Upper lobe of right lung (tissue), 1 donor: ENCODE measurements around the gene HP1BP3. TPM values are rescaled to one million over a fixed set of nuclear protein-coding genes. Genes with fewer than 3 reads are reported as not detected.

Source experiments
- ATAC-seq: fragments of 200-7000 bp; cut with Tn5 transposase; one replicate; pipeline ENCODE4 v1.9.1; 2020; ENCODE audit warnings: mild to moderate bottlenecking, moderate library complexity
- DNase-seq: peaks from one replicate; pipeline ENCODE4 v3.0.0-alpha.2; 2020
- H3K27ac ChIP-seq: fragments of 200-600 bp; one replicate; pipeline ENCODE4 v1.8.0; 2022
- H3K27me3 ChIP-seq: fragments of 200-600 bp; one replicate; pipeline ENCODE4 v1.8.0; 2022; ENCODE audit warnings: mild to moderate bottlenecking
- H3K36me3 ChIP-seq: fragments of 200-600 bp; one replicate; pipeline ENCODE4 v1.8.0; 2022
- H3K4me1 ChIP-seq: fragments of 200-600 bp; one replicate; pipeline ENCODE4 v1.8.0; 2022
- H3K4me3 ChIP-seq: fragments of 200-600 bp; one replicate; pipeline ENCODE4 v1.8.0; 2022; ENCODE audit warnings: mild to moderate bottlenecking
- H3K9me3 ChIP-seq: fragments of 200-600 bp; one replicate; pipeline ENCODE4 v1.8.0; 2022
- CTCF ChIP-seq: fragments of 200-600 bp; IDR thresholded peaks from one replicate; pipeline ENCODE4 v1.8.0; 2022; ENCODE audit warnings: antibody characterized with exemption
- intact Hi-C: fragments of 100-400 bp; cut with DNase I; formaldehyde crosslinking; loops from one replicate; pipeline ENCODE4 v1.11.0; 2022
- total RNA-seq: library from RNA; stranded (reverse); fragmentation: NEBNext Ultra II Directional; extraction: Animal tissue kit (Norgen Biotek cat#: 25700); gene quantifications from one replicate; pipeline ENCODE4 v1.2.1, GENCODE V29; 2021
- donor health status: DM: no; HTN: yes; CAD: no; lungs with severe emphysema.

The HP1BP3 gene
- total RNA-seq, 1 donor from 2014 or later: 249 TPM

- H3K4me3 ChIP-seq: peak overlapping the region; percentile 64
Measured at GRCh38 chr1:20732071-20732587, 55.0 kb downstream of the HP1BP3 start.

GRCh38 chr1:20731057-20731991 is 55.8 kb downstream of the HP1BP3 start:
- no peak for TF ChIP-seq CTCF
- peak overlapping the region; percentile 64 for H3K4me3 ChIP-seq
- no peaks in the 10 kb centered on the region for H3K36me3 ChIP-seq
- ATAC-seq (no peak), DNase-seq (peak; percentile 63)
- intact Hi-C loops: no loop called here
- H3K27ac ChIP-seq: no peak overlapping the region
- peaks cover 16% of the 10 kb centered on the region for H3K4me1 ChIP-seq
- H3K9me3 ChIP-seq: no peaks in the 10 kb centered on the region
- H3K27me3 ChIP-seq: peaks cover 20% of the 10 kb centered on the region

More at GRCh38 chr1:20732071-20732587, 55.0 kb downstream of the HP1BP3 start:
- TF ChIP-seq CTCF: no peak
- Histone ChIP-seq H3K27ac (no peak overlapping the region), H3K36me3 (no peaks in the 10 kb centered on the region), H3K4me1 (peaks cover 16% of the 10 kb centered on the region), H3K27me3 (peaks cover 20% of the 10 kb centered on the region), H3K9me3 (no peaks in the 10 kb centered on the region)
- intact Hi-C loops: no loop called here
- peak; percentile 72 for ATAC-seq
- DNase-seq: peak; percentile 78

GRCh38 chr1:20730690-20731056 is 56.4 kb downstream of the HP1BP3 start:
- Histone ChIP-seq H3K4me3 (no peak overlapping the region), H3K4me1 (peaks cover 16% of the 10 kb centered on the region), H3K9me3 (no peaks in the 10 kb centered on the region), H3K27ac (no peak overlapping the region), H3K27me3 (peaks cover 20% of the 10 kb centered on the region), H3K36me3 (no peaks in the 10 kb centered on the region)
- intact Hi-C loops: no loop called here
- DNase-seq (peak; percentile 55), ATAC-seq (no peak)
- TF ChIP-seq CTCF: no peak

GRCh38 chr1:20729990-20730689 is 57.0 kb downstream of the HP1BP3 start:
- H3K9me3 ChIP-seq: no peaks in the 10 kb centered on the region
- no peak overlapping the region for H3K4me3 ChIP-seq
- TF ChIP-seq CTCF: no peak
- H3K4me1 ChIP-seq: peaks cover 16% of the 10 kb centered on the region
- no peaks in the 10 kb centered on the region for H3K36me3 ChIP-seq
- DNase-seq (peak; percentile 48), ATAC-seq (no peak)
- H3K27me3 ChIP-seq: peaks cover 20% of the 10 kb centered on the region
- H3K27ac ChIP-seq: no peak overlapping the region
- intact Hi-C loops: no loop called here

GRCh38 chr1:20729155-20729931 is 57.8 kb downstream of the HP1BP3 start:
- H3K4me1 ChIP-seq: peaks cover 16% of the 10 kb centered on the region
- no peak for TF ChIP-seq CTCF
- no peak overlapping the region for H3K4me3 ChIP-seq
- intact Hi-C loops: no loop called here
- no peak overlapping the region for H3K27ac ChIP-seq
- no peaks in the 10 kb centered on the region for H3K9me3 ChIP-seq
- ATAC-seq (no peak), DNase-seq (peak; percentile 49)
- no peaks in the 10 kb centered on the region for H3K36me3 ChIP-seq
- H3K27me3 ChIP-seq: peaks cover 20% of the 10 kb centered on the region
